ENCODE measurements around the gene DES. TPM values are rescaled to one million over a fixed set of nuclear protein-coding genes. Genes with fewer than 3 reads are reported as not detected.
"Not testable (repeated sequence)": the region's sequence is repeated elsewhere in the genome, so short reads cannot be mapped to it uniquely, and the experiment has no call there.

The DES gene
- total RNA-seq, 4 donors from 2014 or later = 19.4 to 163 (median 37.8) TPM

DNA sequence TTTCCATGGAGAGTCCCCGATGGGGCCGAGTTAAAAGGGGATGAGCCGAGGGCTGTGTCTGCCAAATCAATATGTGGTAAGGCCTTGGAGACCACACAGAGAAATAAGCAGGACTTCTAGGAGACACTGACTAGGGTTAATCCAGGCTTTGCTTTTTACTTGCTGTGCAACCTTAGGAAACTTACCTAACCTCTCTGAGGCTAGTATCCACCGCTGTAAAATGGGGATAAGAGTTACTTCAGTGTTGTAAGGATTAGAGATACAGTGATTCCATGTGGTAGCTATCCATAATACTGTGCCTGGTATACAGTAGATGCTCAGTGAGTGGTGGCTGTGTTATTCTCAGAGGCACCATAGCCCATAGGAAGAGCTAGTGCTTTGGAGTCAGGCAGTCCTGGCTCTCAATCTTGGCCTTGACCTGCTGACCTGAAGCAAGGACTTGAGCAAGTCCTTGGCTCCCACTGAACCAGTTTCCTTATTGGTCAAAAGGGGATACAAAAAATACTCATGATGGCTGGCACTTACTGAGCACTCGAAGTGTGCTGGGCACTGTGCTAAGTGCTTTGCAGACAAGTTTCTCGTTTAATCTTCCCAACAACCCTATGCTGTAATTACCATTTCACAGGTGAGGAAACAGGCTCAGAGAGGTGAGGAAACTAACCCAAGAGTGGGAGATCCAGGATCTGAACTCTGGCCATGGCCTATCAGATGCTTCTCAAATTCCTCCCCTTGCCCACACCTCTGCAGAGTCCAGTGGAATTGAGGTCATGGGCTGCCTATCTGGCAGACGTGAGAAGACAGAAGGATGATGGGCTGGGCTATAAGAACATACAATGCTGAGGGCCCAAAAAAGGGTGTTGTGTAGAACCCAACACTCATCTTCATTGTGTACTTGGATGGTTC is 12.0 kb upstream of the DES start:
- H3K4me3 ChIP-seq (ENCODE audit: low read depth, poor library complexity, severe bottlenecking) = no peak overlapping the region
- DNase-seq (ENCODE audit: low spot score in 2 of 2) = no peak
- TF ChIP-seq POLR2A (IDR thresholded peaks at IDR 0.05) = no peak
- TF ChIP-seq, protein P1, sequence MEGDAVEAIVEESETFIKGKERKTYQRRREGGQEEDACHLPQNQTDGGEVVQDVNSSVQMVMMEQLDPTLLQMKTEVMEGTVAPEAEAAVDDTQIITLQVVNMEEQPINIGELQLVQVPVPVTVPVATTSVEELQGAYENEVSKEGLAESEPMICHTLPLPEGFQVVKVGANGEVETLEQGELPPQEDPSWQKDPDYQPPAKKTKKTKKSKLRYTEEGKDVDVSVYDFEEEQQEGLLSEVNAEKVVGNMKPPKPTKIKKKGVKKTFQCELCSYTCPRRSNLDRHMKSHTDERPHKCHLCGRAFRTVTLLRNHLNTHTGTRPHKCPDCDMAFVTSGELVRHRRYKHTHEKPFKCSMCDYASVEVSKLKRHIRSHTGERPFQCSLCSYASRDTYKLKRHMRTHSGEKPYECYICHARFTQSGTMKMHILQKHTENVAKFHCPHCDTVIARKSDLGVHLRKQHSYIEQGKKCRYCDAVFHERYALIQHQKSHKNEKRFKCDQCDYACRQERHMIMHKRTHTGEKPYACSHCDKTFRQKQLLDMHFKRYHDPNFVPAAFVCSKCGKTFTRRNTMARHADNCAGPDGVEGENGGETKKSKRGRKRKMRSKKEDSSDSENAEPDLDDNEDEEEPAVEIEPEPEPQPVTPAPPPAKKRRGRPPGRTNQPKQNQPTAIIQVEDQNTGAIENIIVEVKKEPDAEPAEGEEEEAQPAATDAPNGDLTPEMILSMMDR (IDR thresholded peaks at IDR 0.05) = no peak
- intact Hi-C loops (cut with DNase I; ENCODE audit: low total_unique reads) = loop anchor here (5.0 kb wide), 1 partner anchor 126 kb away; no protein-coding TSS in a partner anchor
- WGBS, 2 donors = 89 to 93% methylated on average over 7 of the region's 7 CpGs

DNA sequence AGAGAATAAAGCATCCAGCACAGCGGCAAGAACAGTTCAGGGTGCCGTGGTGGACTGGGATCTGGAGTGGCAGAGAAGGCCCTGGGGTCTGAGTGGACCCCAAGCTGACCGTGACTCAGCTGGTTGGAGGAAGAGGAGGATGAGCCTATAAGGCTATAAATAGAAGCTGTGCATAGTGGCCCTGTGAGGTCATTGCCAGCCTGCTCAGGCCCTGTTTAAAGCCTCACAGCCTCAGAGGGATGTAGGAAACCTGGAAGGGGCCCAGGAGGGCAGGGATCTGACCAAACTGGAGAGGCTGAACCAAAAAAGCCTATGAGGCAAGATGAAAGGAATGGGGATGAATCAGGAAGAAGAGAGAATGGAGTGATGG is 11.3 kb upstream of the DES start:
- intact Hi-C loops (cut with DNase I; ENCODE audit: low total_unique reads) = loop anchor here (5.0 kb wide), 1 partner anchor 125 kb away; no protein-coding TSS in a partner anchor
- TF ChIP-seq POLR2A (IDR thresholded peaks at IDR 0.05) = no peak
- TF ChIP-seq, protein P1 (IDR thresholded peaks at IDR 0.05) = no peak
- 87 to 96% methylated on average over 3 of the region's 3 CpGs for WGBS, 2 donors
- H3K4me3 ChIP-seq (ENCODE audit: low read depth, poor library complexity, severe bottlenecking) = no peak overlapping the region
- DNase-seq (ENCODE audit: low spot score in 2 of 2) = no peak

DNA sequence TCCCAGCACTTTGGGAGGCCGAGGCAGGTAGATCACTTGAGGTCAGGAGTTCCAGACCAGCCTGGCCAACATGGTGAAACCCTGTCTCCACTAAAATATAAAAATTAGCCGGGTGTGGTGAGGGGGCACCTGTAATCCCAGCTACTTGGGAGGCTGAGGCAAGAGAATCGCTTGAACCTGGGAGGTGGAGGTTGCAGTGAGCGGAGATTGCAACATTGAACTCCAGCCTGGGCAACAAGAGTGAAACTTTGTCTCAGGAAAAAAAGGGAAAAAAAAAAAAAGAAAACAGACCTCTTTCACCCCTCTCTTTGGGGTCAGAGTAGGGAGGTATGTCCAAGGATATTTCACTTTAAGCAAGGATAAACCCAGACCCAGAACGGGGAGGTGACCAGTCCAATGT is 10.8 kb upstream of the DES start:
- not testable (repeated sequence) for DNase-seq (ENCODE audit: low spot score in 2 of 2)

DNA sequence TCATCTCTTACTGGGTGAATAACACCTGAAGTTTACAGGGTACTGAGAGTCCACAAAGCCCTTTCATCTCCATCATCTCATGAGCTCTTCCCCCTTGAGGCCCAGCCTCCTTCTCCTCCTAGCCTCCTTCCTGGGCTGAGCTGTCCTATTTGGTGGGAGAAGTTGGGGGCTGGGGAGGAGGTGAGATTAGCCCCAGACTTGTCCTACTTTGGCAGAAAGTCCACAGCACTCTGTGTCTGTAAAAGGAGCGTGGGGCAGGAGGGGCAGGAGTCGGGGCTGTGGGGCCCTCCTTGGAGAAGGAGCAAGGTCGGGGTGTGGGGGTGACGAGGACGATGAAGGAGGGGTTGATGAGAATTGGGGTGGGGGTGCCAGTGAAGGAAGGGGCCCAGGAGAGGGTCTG is 10.0 kb upstream of the DES start:
- intact Hi-C loops (cut with DNase I; ENCODE audit: low total_unique reads) = loop anchor here (5.0 kb wide), 1 partner anchor 124 kb away; no protein-coding TSS in a partner anchor
- TF ChIP-seq POLR2A (IDR thresholded peaks at IDR 0.05) = no peak
- TF ChIP-seq, protein P1 (IDR thresholded peaks at IDR 0.05) = no peak
- DNase-seq (ENCODE audit: low spot score in 2 of 2) = no peak
- no peak overlapping the region for H3K4me3 ChIP-seq (ENCODE audit: low read depth, poor library complexity, severe bottlenecking)
- WGBS, 2 donors = 89 to 93% methylated on average over 5 of the region's 5 CpGs

More for the DNA sequence above, 10.8 kb upstream of the DES start:
- WGBS, 2 donors = 71 to 72% methylated on average over 5 of the region's 5 CpGs
- intact Hi-C loops (cut with DNase I; ENCODE audit: low total_unique reads) = loop anchor here (5.0 kb wide), 1 partner anchor 125 kb away; no protein-coding TSS in a partner anchor
- H3K4me3 ChIP-seq (ENCODE audit: low read depth, poor library complexity, severe bottlenecking) = not testable (repeated sequence)

DNA sequence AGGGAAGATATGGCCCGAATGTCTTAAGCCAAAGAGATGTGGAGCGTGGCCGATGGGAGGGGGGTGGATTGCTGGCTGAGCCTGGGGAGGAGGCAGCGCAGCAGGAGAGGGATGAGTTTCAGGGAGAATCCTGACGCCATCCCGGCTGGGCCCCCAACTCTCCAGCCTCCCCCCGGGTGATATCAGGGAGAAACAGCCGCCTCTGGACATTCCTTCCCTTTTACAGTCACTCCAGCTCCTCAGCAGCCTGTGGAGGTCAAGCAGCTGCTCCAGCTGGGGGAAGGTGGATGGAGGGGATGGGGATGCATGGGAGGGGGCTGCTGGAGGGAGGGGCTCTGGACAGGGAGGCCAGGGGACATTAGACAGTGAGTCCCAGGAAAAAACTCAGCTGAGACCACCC is 9.5 kb upstream of the DES start:
- 67 to 72% methylated on average over 8 of the region's 8 CpGs for WGBS, 2 donors

DNA sequence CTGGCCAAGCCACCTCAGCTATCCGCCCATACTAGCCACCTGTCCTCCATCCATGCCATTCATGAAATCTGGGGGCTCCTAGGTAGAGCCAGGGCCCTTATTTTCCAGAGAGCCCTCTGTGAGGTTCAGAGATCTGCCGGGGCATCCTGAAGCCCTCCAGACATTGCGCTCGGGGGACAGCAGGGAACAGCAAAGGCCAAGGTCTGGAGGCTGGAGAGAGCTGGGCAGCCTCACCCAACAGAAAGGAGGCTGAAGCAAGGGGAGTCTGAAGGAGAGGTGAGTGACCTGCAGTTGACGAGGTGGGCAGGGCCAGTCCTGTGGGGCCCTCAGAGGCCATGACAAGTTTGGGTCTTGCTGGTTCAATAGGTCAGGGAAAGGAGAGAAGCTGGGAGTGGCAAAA is 8.6 kb upstream of the DES start:
- intact Hi-C loops (cut with DNase I; ENCODE audit: low total_unique reads) = loop anchor here (5.0 kb wide), 1 partner anchor 123 kb away; no protein-coding TSS in a partner anchor
- no peak for DNase-seq (ENCODE audit: low spot score in 2 of 2)
- TF ChIP-seq, protein P1 (IDR thresholded peaks at IDR 0.05) = no peak
- TF ChIP-seq POLR2A (IDR thresholded peaks at IDR 0.05) = no peak
- 91 to 93% methylated on average over 5 of the region's 5 CpGs for WGBS, 2 donors
- H3K4me3 ChIP-seq (ENCODE audit: low read depth, poor library complexity, severe bottlenecking) = no peak overlapping the region

More for the DNA sequence above, 9.5 kb upstream of the DES start:
- intact Hi-C loops (cut with DNase I; ENCODE audit: low total_unique reads) = loop anchor here (5.0 kb wide), 1 partner anchor 124 kb away; no protein-coding TSS in a partner anchor
- no peak for TF ChIP-seq POLR2A (IDR thresholded peaks at IDR 0.05)
- TF ChIP-seq, protein P1 (IDR thresholded peaks at IDR 0.05) = no peak
- DNase-seq (ENCODE audit: low spot score in 2 of 2) = no peak
- H3K4me3 ChIP-seq (ENCODE audit: low read depth, poor library complexity, severe bottlenecking) = no peak overlapping the region
